ENCODE results near the gene HIF1AN.

DNA sequence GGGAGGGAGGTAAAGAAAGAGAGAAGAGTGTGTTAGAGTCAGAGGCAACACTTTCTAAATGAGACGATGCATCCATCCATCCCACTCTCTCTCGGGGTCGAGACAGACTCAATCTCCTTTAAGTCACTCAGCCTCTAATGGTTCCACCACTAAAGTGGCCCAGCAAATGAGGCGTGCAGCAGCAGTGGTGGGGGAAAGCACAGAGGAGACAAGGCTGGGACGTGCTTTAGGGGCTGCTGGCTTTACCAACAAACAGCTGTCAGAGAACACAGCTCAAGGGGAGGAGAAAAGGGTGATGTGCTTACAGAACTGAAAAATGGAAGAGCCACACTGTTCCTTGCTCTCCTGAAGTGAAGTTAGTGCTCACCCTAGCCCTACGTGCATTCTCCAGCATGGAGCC lies 11.5 kb upstream of the HIF1AN start:
- TF ChIP-seq, protein P1, sequence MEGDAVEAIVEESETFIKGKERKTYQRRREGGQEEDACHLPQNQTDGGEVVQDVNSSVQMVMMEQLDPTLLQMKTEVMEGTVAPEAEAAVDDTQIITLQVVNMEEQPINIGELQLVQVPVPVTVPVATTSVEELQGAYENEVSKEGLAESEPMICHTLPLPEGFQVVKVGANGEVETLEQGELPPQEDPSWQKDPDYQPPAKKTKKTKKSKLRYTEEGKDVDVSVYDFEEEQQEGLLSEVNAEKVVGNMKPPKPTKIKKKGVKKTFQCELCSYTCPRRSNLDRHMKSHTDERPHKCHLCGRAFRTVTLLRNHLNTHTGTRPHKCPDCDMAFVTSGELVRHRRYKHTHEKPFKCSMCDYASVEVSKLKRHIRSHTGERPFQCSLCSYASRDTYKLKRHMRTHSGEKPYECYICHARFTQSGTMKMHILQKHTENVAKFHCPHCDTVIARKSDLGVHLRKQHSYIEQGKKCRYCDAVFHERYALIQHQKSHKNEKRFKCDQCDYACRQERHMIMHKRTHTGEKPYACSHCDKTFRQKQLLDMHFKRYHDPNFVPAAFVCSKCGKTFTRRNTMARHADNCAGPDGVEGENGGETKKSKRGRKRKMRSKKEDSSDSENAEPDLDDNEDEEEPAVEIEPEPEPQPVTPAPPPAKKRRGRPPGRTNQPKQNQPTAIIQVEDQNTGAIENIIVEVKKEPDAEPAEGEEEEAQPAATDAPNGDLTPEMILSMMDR (IDR thresholded peaks at IDR 0.05) = no peak
- no peak for TF ChIP-seq POLR2A (IDR thresholded peaks at IDR 0.05)

All from Peyer's patch (tissue), 4 donors.